ENCODE data around the gene ADAMTS6.
A peak's percentile ranks its signal among the peaks of the same experiment; 100 is the strongest.

ADAMTS6 gene

DNA sequence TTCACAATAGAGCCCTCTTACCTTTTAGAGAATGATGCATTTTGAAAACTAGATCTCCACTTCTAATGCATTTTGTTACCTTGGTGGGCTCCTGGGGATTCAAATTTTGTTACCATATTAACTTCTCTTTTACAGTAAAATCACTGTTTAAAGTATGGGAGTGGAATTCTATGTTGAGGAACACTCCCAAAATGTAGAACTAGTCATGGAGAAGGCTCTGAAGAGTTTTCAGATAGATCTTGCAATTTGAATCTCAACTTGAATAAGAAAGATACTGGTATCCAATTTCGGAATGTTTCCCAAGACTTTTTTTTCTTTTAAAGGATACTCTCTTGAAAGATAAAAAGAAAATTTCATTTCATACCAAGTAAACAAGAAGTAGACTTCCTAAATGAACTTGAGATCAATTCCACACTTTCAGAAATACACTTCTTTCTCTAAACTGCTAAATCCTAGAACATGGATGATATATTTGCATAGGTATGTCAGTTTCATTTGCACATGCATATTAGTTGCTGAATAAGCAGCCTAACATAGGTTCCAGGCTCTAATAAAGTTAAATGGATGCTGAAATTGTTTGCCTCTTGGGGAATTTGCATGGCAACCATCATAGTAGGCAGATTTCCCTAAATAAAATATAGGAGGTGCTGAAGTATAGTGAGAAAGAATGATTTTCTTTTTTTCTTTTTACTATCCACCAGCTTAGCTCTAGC lies 205.4 kb downstream of the ADAMTS6 start:
- H3K9me3 ChIP-seq (ENCODE audit: control insufficient read depth, low read length): no peaks in the 10 kb centered on the region
- no peak overlapping the region for H3K9ac ChIP-seq (ENCODE audit: low read length)
- no peaks in the 10 kb centered on the region for H3K36me3 ChIP-seq (ENCODE audit: control insufficient read depth, insufficient read depth, low read length, severe bottlenecking)
- no peak for DNase-seq (ENCODE audit: low read depth)
- H3K27me3 ChIP-seq (replicated peaks; ENCODE audit: control insufficient read depth, insufficient read depth, low read length): no peaks in the 10 kb centered on the region
- H3K4me3 ChIP-seq (ENCODE audit: low read length): no peak overlapping the region
- H3K4me1 ChIP-seq (ENCODE audit: control insufficient read depth, insufficient read depth, low read length): peaks cover 5% of the 10 kb centered on the region

DNA sequence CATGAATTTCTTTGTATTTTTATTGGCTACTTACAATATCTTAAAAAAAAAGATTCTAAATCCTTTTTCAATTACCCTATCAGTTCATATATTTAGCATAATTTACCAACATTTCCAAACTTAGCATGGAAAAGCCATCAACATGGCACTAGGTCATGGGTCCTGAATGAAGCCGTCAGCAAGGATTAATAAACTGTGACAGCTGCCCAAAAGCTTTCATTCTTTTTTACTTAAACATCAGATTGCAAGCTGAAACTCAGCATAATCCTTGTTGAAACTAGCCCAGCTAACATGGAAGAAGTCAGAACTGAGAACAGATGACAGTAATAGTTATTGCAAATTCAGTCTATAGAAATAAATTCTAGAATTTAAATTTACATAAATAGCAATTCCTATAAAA lies 209.8 kb downstream of the ADAMTS6 start:
- Histone ChIP-seq H3K4me3 (ENCODE audit: low read length) (no peak overlapping the region), H3K4me1 (ENCODE audit: control insufficient read depth, insufficient read depth, low read length) (peaks cover 5% of the 10 kb centered on the region), H3K27me3 (replicated peaks; ENCODE audit: control insufficient read depth, insufficient read depth, low read length) (no peaks in the 10 kb centered on the region), H3K9me3 (ENCODE audit: control insufficient read depth, low read length) (no peaks in the 10 kb centered on the region), H3K36me3 (ENCODE audit: control insufficient read depth, insufficient read depth, low read length, severe bottlenecking) (no peaks in the 10 kb centered on the region), H3K9ac (ENCODE audit: low read length) (no peak overlapping the region)
- no peak for DNase-seq (ENCODE audit: low read depth)

DNA sequence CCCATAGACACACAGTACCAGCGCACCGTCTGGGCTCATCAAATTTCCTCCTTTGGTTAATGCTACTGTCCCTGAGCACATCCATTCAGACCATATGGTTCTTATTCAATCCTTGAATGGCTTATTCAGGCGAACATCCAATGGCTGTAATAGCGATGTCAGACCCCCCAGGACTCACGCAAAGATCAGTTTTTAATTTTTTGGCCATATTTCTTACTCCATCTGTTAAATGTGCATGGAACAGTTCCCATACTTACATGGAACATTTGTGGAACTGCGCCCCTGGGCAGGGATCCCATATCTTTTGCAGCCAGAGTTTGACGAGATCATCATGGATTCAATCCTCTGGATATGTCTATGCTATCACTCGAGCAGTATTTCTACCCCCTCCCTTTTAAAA lies 213.2 kb downstream of the ADAMTS6 start:
- no peak overlapping the region for H3K9ac ChIP-seq (ENCODE audit: low read length)
- peaks cover 5% of the 10 kb centered on the region for H3K4me1 ChIP-seq (ENCODE audit: control insufficient read depth, insufficient read depth, low read length)
- H3K4me3 ChIP-seq (ENCODE audit: low read length): no peak overlapping the region
- H3K36me3 ChIP-seq (ENCODE audit: control insufficient read depth, insufficient read depth, low read length, severe bottlenecking): no peaks in the 10 kb centered on the region
- no peak for DNase-seq (ENCODE audit: low read depth)
- no peaks in the 10 kb centered on the region for H3K9me3 ChIP-seq (ENCODE audit: control insufficient read depth, low read length)
- H3K27me3 ChIP-seq (replicated peaks; ENCODE audit: control insufficient read depth, insufficient read depth, low read length): no peaks in the 10 kb centered on the region

DNA sequence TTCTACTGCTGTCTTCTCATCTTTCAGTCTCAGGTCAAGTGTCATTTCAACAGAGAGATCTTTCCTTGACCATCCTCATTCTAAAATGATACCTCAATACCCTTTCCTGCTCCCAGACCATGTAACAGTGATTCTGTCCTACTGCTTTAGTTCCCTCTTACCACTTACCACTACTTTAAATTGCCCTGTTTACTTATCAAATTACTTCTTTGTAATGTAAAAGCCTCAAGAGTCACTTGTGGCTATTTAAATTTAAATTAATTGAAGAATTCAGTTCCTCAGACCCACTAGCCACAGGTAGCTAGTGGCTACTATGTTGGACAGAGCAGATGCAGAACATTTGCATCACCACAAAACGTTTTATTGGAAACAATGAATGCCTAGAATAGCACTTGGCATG lies 217.3 kb downstream of the ADAMTS6 start:
- Histone ChIP-seq H3K4me3 (ENCODE audit: low read length) (no peak overlapping the region), H3K4me1 (ENCODE audit: control insufficient read depth, insufficient read depth, low read length) (peaks cover 14% of the 10 kb centered on the region), H3K9ac (ENCODE audit: low read length) (no peak overlapping the region), H3K27me3 (replicated peaks; ENCODE audit: control insufficient read depth, insufficient read depth, low read length) (no peaks in the 10 kb centered on the region), H3K9me3 (ENCODE audit: control insufficient read depth, low read length) (no peaks in the 10 kb centered on the region), H3K36me3 (ENCODE audit: control insufficient read depth, insufficient read depth, low read length, severe bottlenecking) (no peaks in the 10 kb centered on the region)
- no peak for DNase-seq (ENCODE audit: low read depth)

DNA sequence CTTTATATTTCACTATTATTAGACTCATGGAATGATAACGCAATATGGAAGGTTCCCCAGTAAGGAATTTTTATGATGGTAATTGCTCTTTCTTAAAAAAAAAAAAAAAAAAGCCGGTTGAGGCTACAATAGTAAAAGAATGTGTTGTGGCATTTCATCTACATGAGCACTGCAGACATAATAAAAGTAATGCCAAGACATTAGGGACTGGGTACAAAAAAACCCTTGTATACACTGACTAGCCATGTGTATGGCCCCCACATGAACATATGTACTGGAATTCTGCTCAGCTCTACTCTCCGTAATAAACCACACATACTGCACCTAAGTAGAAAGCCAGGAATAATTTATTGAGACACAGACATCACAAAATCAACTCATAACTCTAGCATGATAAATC lies 218.4 kb downstream of the ADAMTS6 start:
- no peak overlapping the region for H3K9ac ChIP-seq (ENCODE audit: low read length)
- peak; percentile 41 for DNase-seq (ENCODE audit: low read depth)
- no peak overlapping the region for H3K4me3 ChIP-seq (ENCODE audit: low read length)
- no peaks in the 10 kb centered on the region for H3K9me3 ChIP-seq (ENCODE audit: control insufficient read depth, low read length)
- H3K36me3 ChIP-seq (ENCODE audit: control insufficient read depth, insufficient read depth, low read length, severe bottlenecking): no peaks in the 10 kb centered on the region
- peaks cover 14% of the 10 kb centered on the region for H3K4me1 ChIP-seq (ENCODE audit: control insufficient read depth, insufficient read depth, low read length)
- no peaks in the 10 kb centered on the region for H3K27me3 ChIP-seq (replicated peaks; ENCODE audit: control insufficient read depth, insufficient read depth, low read length)

DNA sequence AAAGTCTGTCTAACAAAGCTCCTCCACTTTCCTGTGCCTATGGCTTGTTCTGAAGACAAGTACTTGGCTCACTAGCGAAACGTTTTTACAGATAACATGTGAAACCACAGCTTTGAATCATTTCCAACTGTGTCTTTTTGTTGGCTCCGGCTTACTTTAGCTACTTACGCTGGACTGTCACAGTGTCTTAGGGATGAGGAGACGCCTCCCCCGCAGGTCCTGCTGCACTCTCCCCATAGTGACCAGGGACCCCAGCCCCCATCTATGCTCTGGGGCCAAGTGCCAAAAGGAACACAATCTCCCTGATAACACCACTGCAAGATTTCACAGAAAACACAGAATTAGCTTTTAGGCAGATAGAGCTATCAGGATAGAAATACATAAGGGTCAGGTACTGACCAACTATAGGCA lies 219.1 kb downstream of the ADAMTS6 start:
- Histone ChIP-seq H3K9me3 (ENCODE audit: control insufficient read depth, low read length) (no peaks in the 10 kb centered on the region), H3K4me3 (ENCODE audit: low read length) (peak overlapping the region; percentile 64), H3K9ac (ENCODE audit: low read length) (peak overlapping the region; percentile 21), H3K36me3 (ENCODE audit: control insufficient read depth, insufficient read depth, low read length, severe bottlenecking) (no peaks in the 10 kb centered on the region), H3K27me3 (replicated peaks; ENCODE audit: control insufficient read depth, insufficient read depth, low read length) (no peaks in the 10 kb centered on the region), H3K4me1 (ENCODE audit: control insufficient read depth, insufficient read depth, low read length) (peaks cover 14% of the 10 kb centered on the region)
- DNase-seq (ENCODE audit: low read depth): peak; percentile 88

DNA sequence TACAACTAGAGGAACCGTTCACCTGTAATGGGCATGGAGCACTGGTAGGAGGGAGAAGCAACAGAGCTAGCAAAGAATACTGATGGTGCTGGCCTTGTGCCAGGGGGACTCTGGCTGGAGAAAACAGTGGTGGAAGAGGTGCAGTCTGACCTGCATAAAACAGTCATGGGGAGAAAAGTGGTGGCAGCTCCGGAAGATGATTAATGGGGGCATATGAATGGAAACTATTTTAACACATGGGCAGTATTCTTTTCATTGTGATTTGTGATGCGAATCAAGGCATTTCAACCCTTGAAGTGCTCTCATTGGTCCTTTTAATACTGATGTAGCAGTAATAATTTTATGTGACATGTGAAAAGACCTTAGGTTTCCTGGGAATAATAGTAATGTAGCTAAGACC lies 219.6 kb downstream of the ADAMTS6 start:
- Histone ChIP-seq H3K4me3 (ENCODE audit: low read length) (peak overlapping the region; percentile 64), H3K9me3 (ENCODE audit: control insufficient read depth, low read length) (no peaks in the 10 kb centered on the region), H3K9ac (ENCODE audit: low read length) (peak overlapping the region; percentile 21), H3K36me3 (ENCODE audit: control insufficient read depth, insufficient read depth, low read length, severe bottlenecking) (no peaks in the 10 kb centered on the region), H3K4me1 (ENCODE audit: control insufficient read depth, insufficient read depth, low read length) (peaks cover 14% of the 10 kb centered on the region), H3K27me3 (replicated peaks; ENCODE audit: control insufficient read depth, insufficient read depth, low read length) (no peaks in the 10 kb centered on the region)
- DNase-seq (ENCODE audit: low read depth): peak; percentile 9

DNA sequence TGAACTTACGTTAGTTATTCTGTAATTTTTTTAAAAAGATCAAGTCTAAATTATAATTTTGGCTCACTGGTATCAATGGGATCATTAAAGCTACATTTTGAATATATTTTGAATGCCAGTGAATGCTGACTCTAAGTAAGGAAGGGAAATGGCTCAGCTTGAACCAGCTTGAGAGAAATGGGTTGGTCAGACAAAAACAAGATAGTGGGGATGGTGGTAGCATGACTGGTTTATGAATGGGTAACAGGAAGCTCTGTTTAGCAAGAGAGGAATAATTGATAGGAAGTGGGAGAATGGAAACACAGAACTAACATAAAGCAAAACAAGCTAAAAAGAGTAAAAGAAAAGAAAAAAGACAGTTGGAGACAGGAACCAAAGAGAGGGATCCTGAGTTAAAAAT lies 220.2 kb downstream of the ADAMTS6 start:
- peaks cover 14% of the 10 kb centered on the region for H3K4me1 ChIP-seq (ENCODE audit: control insufficient read depth, insufficient read depth, low read length)
- no peaks in the 10 kb centered on the region for H3K27me3 ChIP-seq (replicated peaks; ENCODE audit: control insufficient read depth, insufficient read depth, low read length)
- no peak for DNase-seq (ENCODE audit: low read depth)
- no peak overlapping the region for H3K4me3 ChIP-seq (ENCODE audit: low read length)
- H3K9ac ChIP-seq (ENCODE audit: low read length): no peak overlapping the region
- no peaks in the 10 kb centered on the region for H3K36me3 ChIP-seq (ENCODE audit: control insufficient read depth, insufficient read depth, low read length, severe bottlenecking)
- H3K9me3 ChIP-seq (ENCODE audit: control insufficient read depth, low read length): no peaks in the 10 kb centered on the region

DNA sequence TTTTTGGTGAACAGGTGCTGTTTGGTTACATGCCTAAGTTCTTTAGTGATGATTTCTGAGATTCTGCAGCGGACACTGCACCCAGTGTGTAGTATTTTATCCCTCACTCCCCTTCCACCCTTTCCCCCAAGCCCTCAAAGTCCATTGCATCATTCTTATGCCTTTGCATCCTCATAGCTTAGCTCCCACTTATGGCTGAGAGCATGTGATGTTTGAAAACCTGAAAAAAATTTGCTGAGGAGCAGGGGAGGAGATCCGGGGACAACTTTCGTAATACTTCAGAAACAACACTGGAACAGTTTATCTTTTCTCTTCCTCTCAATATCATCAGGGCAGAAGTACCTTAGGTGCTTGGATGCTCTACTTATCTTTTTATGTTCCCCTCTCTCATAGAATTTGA lies 226.4 kb downstream of the ADAMTS6 start:
- H3K9ac ChIP-seq (ENCODE audit: low read length): no peak overlapping the region
- no peaks in the 10 kb centered on the region for H3K4me1 ChIP-seq (ENCODE audit: control insufficient read depth, insufficient read depth, low read length)
- DNase-seq (ENCODE audit: low read depth): peak; percentile 32
- H3K36me3 ChIP-seq (ENCODE audit: control insufficient read depth, insufficient read depth, low read length, severe bottlenecking): no peaks in the 10 kb centered on the region
- H3K9me3 ChIP-seq (ENCODE audit: control insufficient read depth, low read length): no peaks in the 10 kb centered on the region
- no peaks in the 10 kb centered on the region for H3K27me3 ChIP-seq (replicated peaks; ENCODE audit: control insufficient read depth, insufficient read depth, low read length)
- no peak overlapping the region for H3K4me3 ChIP-seq (ENCODE audit: low read length)

DNA sequence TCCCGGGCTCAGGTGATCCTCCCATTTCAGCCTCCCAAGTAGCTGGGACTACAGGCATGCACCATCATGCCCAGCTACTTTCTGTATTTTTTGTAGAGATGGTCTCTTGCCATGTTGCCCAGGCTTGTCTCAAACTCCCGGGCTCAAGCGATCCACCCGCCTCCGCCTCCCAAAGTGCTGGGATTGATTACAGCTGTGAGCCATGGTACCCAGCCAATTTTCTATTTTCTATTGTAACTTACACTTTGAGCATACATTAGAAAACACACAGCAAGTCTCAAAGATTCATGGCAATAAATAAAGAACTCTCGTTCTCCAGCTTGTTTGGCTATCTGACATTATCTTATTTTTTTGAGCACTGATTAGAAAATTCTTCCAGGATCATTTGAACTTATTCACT lies 228.7 kb downstream of the ADAMTS6 start:
- Histone ChIP-seq H3K36me3 (ENCODE audit: control insufficient read depth, insufficient read depth, low read length, severe bottlenecking) (no peaks in the 10 kb centered on the region), H3K9ac (ENCODE audit: low read length) (no peak overlapping the region), H3K4me1 (ENCODE audit: control insufficient read depth, insufficient read depth, low read length) (no peaks in the 10 kb centered on the region)

DNA sequence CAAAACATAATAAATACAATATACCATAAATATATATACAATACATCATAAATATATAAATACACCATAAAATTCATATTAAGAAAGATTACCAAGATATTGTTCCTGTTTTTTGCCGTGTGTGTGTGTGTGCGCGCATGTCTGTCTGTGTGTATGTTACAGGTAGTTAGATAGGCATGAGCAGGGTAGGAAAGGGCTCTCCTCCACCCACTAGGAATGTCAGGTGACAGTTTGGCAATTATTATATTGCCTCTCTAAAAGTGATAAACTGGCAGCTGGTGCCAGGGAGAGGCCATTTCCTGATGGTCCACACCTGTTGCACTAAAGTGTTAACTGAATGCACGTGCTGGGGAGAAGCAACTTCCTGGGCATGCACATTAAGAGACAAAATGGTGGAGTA lies 232.8 kb downstream of the ADAMTS6 start:
- Histone ChIP-seq H3K9ac (ENCODE audit: low read length) (no peak overlapping the region), H3K36me3 (ENCODE audit: control insufficient read depth, insufficient read depth, low read length, severe bottlenecking) (no peaks in the 10 kb centered on the region), H3K9me3 (ENCODE audit: control insufficient read depth, low read length) (no peaks in the 10 kb centered on the region), H3K4me3 (ENCODE audit: low read length) (no peak overlapping the region), H3K27me3 (replicated peaks; ENCODE audit: control insufficient read depth, insufficient read depth, low read length) (no peaks in the 10 kb centered on the region), H3K4me1 (ENCODE audit: control insufficient read depth, insufficient read depth, low read length) (no peaks in the 10 kb centered on the region)
- DNase-seq (ENCODE audit: low read depth): no peak

More for the DNA sequence above, 228.7 kb downstream of the ADAMTS6 start:
- Histone ChIP-seq H3K4me3 (ENCODE audit: low read length) (no peak overlapping the region), H3K27me3 (replicated peaks; ENCODE audit: control insufficient read depth, insufficient read depth, low read length) (no peaks in the 10 kb centered on the region), H3K9me3 (ENCODE audit: control insufficient read depth, low read length) (no peaks in the 10 kb centered on the region)
- DNase-seq (ENCODE audit: low read depth): no peak

DNA sequence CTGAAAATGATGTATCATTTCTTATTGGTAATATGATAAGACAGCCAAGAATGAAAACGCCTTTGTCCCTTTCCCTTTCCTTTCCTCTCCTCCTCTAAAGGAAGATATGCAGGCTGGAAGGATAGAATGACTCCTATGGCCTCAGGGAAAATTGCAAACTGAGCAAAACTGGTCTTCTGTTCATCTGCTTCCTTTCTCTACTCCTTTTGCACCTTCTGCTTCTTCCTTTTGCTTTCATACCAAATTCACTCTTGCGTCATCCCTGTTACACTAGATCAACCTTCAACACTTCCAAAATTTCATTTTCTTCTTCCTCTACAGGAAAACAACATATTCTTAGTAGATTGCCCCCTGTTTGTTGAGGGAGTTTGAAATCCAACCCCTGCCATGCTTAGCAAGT lies 234.1 kb downstream of the ADAMTS6 start:
- Histone ChIP-seq H3K27me3 (replicated peaks; ENCODE audit: control insufficient read depth, insufficient read depth, low read length) (no peaks in the 10 kb centered on the region), H3K36me3 (ENCODE audit: control insufficient read depth, insufficient read depth, low read length, severe bottlenecking) (no peaks in the 10 kb centered on the region), H3K9me3 (ENCODE audit: control insufficient read depth, low read length) (no peaks in the 10 kb centered on the region), H3K9ac (ENCODE audit: low read length) (no peak overlapping the region), H3K4me3 (ENCODE audit: low read length) (no peak overlapping the region), H3K4me1 (ENCODE audit: control insufficient read depth, insufficient read depth, low read length) (no peaks in the 10 kb centered on the region)
- DNase-seq (ENCODE audit: low read depth): peak; percentile 5
